H1 (cell line): ENCODE data around the gene MAK. TPM values are rescaled to one million over a fixed set of nuclear protein-coding genes. Genes with fewer than 3 reads are reported as not detected.
A peak's percentile ranks its signal among the peaks of the same experiment; 100 is the strongest.

ENCODE experiments used
- CTCF ChIA-PET: fragments of 300-600 bp; sonication (Branson Sonifier 250); formaldehyde crosslinking; loops from one replicate; lab custom pipeline; 2021; ENCODE audit not compliant: partially characterized antibody; lab: Charles Lee
- POLR2A ChIA-PET: fragments of 300-600 bp; sonication (Branson Sonifier 250); formaldehyde crosslinking; loops from one replicate; lab custom pipeline; 2021; ENCODE audit warnings: inconsistent platforms; ENCODE audit not compliant: partially characterized antibody; lab: Charles Lee
- DNase-seq, 2 experiments: peaks; one replicate each; pipeline versions ENCODE4 v3.0.0 to v3.0.0-alpha.2; 2010 to 2022; ENCODE audit warnings: low spot score in 2 of 2, low read depth in 1 of 2, mixed read lengths in 1 of 2
- FAIRE-seq: peaks from 2 replicates; lab custom pipeline; 2011; peaks lifted over from hg19 to GRCh38; lab: Jason Lieb, UNC
- H2AFZ ChIP-seq: 2 replicates; pipeline ENCODE4 v1.8.1; 2012; ENCODE audit warnings: low read length, inconsistent platforms
- H2AK5ac ChIP-seq: 2 replicates; pipeline ENCODE4 v1.6.1; 2013; ENCODE audit warnings: low read depth, low read length
- H2BK120ac ChIP-seq: replicated peaks from 2 replicates; pipeline ENCODE3; 2013; ENCODE audit warnings: low read depth, low read length, inconsistent platforms
- H2BK12ac ChIP-seq: 2 replicates; pipeline ENCODE4 v1.6.1; 2013; ENCODE audit warnings: low read depth, low read length
- H2BK15ac ChIP-seq: 2 replicates; pipeline ENCODE4 v1.6.1; 2013; ENCODE audit warnings: low read length
- H2BK20ac ChIP-seq: 2 replicates; pipeline ENCODE4 v1.6.1; 2013; ENCODE audit warnings: low read length
- H2BK5ac ChIP-seq: 2 replicates; pipeline ENCODE4 v1.6.1; 2013; ENCODE audit warnings: low read depth, low read length
- H3K14ac ChIP-seq: 2 replicates; pipeline ENCODE4 v1.6.1; 2013; ENCODE audit warnings: inconsistent platforms; ENCODE audit not compliant: insufficient read length
- H3K18ac ChIP-seq: 2 replicates; pipeline ENCODE4 v1.6.1; 2013; ENCODE audit warnings: low read length; ENCODE audit errors: extremely low read depth
- H3K23ac ChIP-seq: 2 replicates; pipeline ENCODE4 v1.6.1; 2013; ENCODE audit warnings: inconsistent platforms; ENCODE audit not compliant: insufficient read length
- H3K23me2 ChIP-seq: 2 replicates; pipeline ENCODE4 v1.6.1; 2013; ENCODE audit warnings: low read depth, low read length
- H3K27ac ChIP-seq: 2 replicates; pipeline ENCODE4 v1.6.1; 2011; ENCODE audit warnings: low read depth, low read length, inconsistent platforms
- H3K27me3 ChIP-seq, 4 experiments: replicated peaks in 1 of 4; 1 replicate in 1 of 4; 2 replicates in 3 of 4; pipeline versions ENCODE4 v1.6.1 to v1.8.1; 2011 to 2013; ENCODE audit warnings: low read length in 3 of 4, mild to moderate bottlenecking in 3 of 4, inconsistent platforms in 2 of 4, mixed read lengths in 2 of 4, moderate library complexity in 1 of 4; ENCODE audit not compliant: control insufficient read depth in 3 of 4, insufficient read depth in 3 of 4; ENCODE audit errors: extremely low read depth in 1 of 4
- H3K36me3 ChIP-seq, 4 experiments: 2 replicates each; pipeline versions ENCODE4 v1.6.1 to v1.8.1; 2011 to 2013; ENCODE audit warnings: mild to moderate bottlenecking in 4 of 4, low read length in 3 of 4, moderate library complexity in 2 of 4, control low read depth in 1 of 4, inconsistent platforms in 1 of 4; ENCODE audit not compliant: insufficient read depth in 4 of 4, control insufficient read depth in 2 of 4
- H3K4ac ChIP-seq: replicated peaks from 2 replicates; pipeline ENCODE3; 2013; ENCODE audit warnings: low read length, low read depth, mixed read lengths, inconsistent platforms; ENCODE audit not compliant: insufficient read length
- H3K4me1 ChIP-seq, 4 experiments: replicated peaks in 1 of 4; 1 replicate in 1 of 4; 2 replicates in 3 of 4; pipeline versions ENCODE4 v1.6.1 to v1.8.1; 2011 to 2013; ENCODE audit warnings: low read length in 3 of 4, inconsistent platforms in 2 of 4, mixed read lengths in 1 of 4; ENCODE audit not compliant: insufficient read depth in 4 of 4, control insufficient read depth in 3 of 4
- H3K4me2 ChIP-seq, 2 experiments: 2 replicates each; pipeline versions ENCODE4 v1.6.1 to v1.8.1; 2011 to 2013; ENCODE audit warnings: low read depth in 2 of 2, low read length in 2 of 2, control low read depth in 1 of 2, inconsistent platforms in 1 of 2, mild to moderate bottlenecking in 1 of 2; ENCODE audit not compliant: insufficient read depth in 1 of 2
- H3K4me3 ChIP-seq, 4 experiments: fragments of 200-600, 300-600 bp in 1 of 4; sonication (generic), shearing (Covaris generic), sonication (Bioruptor Twin) in 1 of 4; 2 replicates each; pipeline versions ENCODE4 v1.5.1 to v1.8.1; 2011 to 2016; ENCODE audit warnings: low read length in 4 of 4, low read depth in 3 of 4, control low read depth in 2 of 4, inconsistent platforms in 2 of 4, mild to moderate bottlenecking in 2 of 4, mixed read lengths in 1 of 4, moderate library complexity in 1 of 4; ENCODE audit not compliant: insufficient read depth in 2 of 4; ENCODE audit errors: extremely low read depth in 1 of 4
- H3K56ac ChIP-seq: replicated peaks from 2 replicates; pipeline ENCODE3; 2013; ENCODE audit warnings: low read depth, mild to moderate bottlenecking, mixed read lengths, low read length, inconsistent platforms; ENCODE audit not compliant: insufficient read length
- H3K79me1 ChIP-seq: 2 replicates; pipeline ENCODE4 v1.6.1; 2013; ENCODE audit warnings: low read depth, low read length, control low read depth
- H3K79me2 ChIP-seq, 2 experiments: 2 replicates each; pipeline versions ENCODE4 v1.6.1 to v1.8.1; 2012 to 2013; ENCODE audit warnings: low read length in 2 of 2, mild to moderate bottlenecking in 2 of 2, inconsistent platforms in 1 of 2; ENCODE audit not compliant: insufficient read depth in 2 of 2, control insufficient read depth in 1 of 2
- H3K9ac ChIP-seq, 4 experiments: replicated peaks in 1 of 4; 1 replicate in 1 of 4; 2 replicates in 3 of 4; pipeline versions ENCODE4 v1.6.1 to v1.8.1; 2011 to 2013; ENCODE audit warnings: low read depth in 3 of 4, low read length in 3 of 4, control low read depth in 2 of 4, mild to moderate bottlenecking in 2 of 4, moderate library complexity in 2 of 4, inconsistent platforms in 1 of 4; ENCODE audit errors: extremely low read depth in 1 of 4
- H3K9me3 ChIP-seq, 2 experiments: 2 replicates each; pipeline versions ENCODE4 v1.6.1 to v1.8.1; 2012 to 2013; ENCODE audit warnings: mild to moderate bottlenecking in 2 of 2, moderate library complexity in 2 of 2, control low read depth in 1 of 2, inconsistent platforms in 1 of 2, low read depth in 1 of 2, low read length in 1 of 2, mixed read lengths in 1 of 2; ENCODE audit not compliant: insufficient read depth in 2 of 2
- H4K20me1 ChIP-seq, 2 experiments: replicated peaks in 1 of 2; 2 replicates each; pipeline versions ENCODE3 to v1.8.1; 2011 to 2013; ENCODE audit warnings: inconsistent platforms in 2 of 2, low read length in 2 of 2, mild to moderate bottlenecking in 1 of 2; ENCODE audit not compliant: insufficient read depth in 2 of 2, control insufficient read depth in 1 of 2
- H4K5ac ChIP-seq: 2 replicates; pipeline ENCODE4 v1.6.1; 2013; ENCODE audit warnings: low read length, low read depth, mixed read lengths, inconsistent platforms; ENCODE audit not compliant: insufficient read length
- H4K8ac ChIP-seq: 2 replicates; pipeline ENCODE4 v1.8.0; 2013; ENCODE audit warnings: mild to moderate bottlenecking, moderate library complexity, low read length, inconsistent platforms; ENCODE audit not compliant: insufficient read depth; ENCODE audit errors: extremely low read depth
- H4K91ac ChIP-seq: replicated peaks from 2 replicates; pipeline ENCODE3; 2013; ENCODE audit warnings: low read length, mixed read lengths, inconsistent platforms; ENCODE audit not compliant: insufficient read length
- MAFK ChIP-seq: IDR thresholded peaks from 2 replicates; pipeline ENCODE4 v1.6.1; 2012; ENCODE audit warnings: low read depth, mild to moderate bottlenecking, improper control_type of control experiment, low read length
- YY1 ChIP-seq: IDR thresholded peaks from 2 replicates; pipeline ENCODE4 v1.6.1; 2011; ENCODE audit warnings: low read depth, mild to moderate bottlenecking, low read length
- WGBS, 2 experiments: shearing (Covaris generic) in 1 of 2; methylation state at CpG; one replicate each; pipeline versions ENCODE4 v1.1.6 to v1.1.7; 2013 to 2015; ENCODE audit warnings: low lambda C conversion rate in 2 of 2, mixed read lengths in 2 of 2, inconsistent platforms in 1 of 2, low coverage in 1 of 2, missing lambda C conversion rate in 1 of 2; ENCODE audit not compliant: insufficient replicate concordance in 2 of 2, insufficient coverage in 1 of 2, insufficient read length in 1 of 2; ENCODE audit errors: extremely low coverage in 1 of 2, missing lambda C conversion rate in 1 of 2; 5-methylcytosine and 5-hydroxymethylcytosine counted together
- polyA plus RNA-seq, 7 experiments: library from polyadenylated mRNA; depleted of rRNA in 3 of 7; stranded (reverse) in 5 of 7; unstranded in 2 of 7; fragments of >200 nt in 5 of 7; fragments of 200-250 nt in 2 of 7; gene quantifications; 1 replicate in 5 of 7; 2 replicates in 1 of 7; 4 replicates in 1 of 7; pipeline versions ENCODE4 v1.2.1 to v1.2.3, GENCODE V29; 2011 to 2013; ENCODE audit warnings: missing spikeins in 2 of 7, mixed read lengths in 2 of 7
- total RNA-seq: library from RNA; stranded (reverse); fragmentation: NEBNext Ultra II Directional; extraction: Animal tissue kit (Norgen Biotek cat#: 25700); gene quantifications from 2 replicates; pipeline ENCODE4 v1.2.1, GENCODE V29; 2021

The MAK gene
- total and polyA plus RNA-seq, 2 of the 8 experiments (the other 6 are each of a cell fraction or from before 2014, with no cell fraction given) = 0.08 to 0.37 TPM

- H3K9ac ChIP-seq = no peak overlapping the region
- H3K4me1 ChIP-seq = no peaks in the 10 kb centered on the region
- CTCF ChIA-PET = interaction anchor here (0.6 to 3.9 kb wide), 15 partner anchors 9 to 422 kb away, joined by 3 to 38 read pairs (median 3); no protein-coding TSS in a partner anchor
- no peak overlapping the region for H4K91ac ChIP-seq
- H3K4me3 ChIP-seq = no peak overlapping the region
- no peak overlapping the region for H3K4me2 ChIP-seq
- no peaks in the 10 kb centered on the region for H3K23me2 ChIP-seq
- no peak for FAIRE-seq
- no peak overlapping the region for H3K4ac ChIP-seq
- H3K79me1 ChIP-seq = no peaks in the 10 kb centered on the region
- no peaks in the 10 kb centered on the region for H3K9me3 ChIP-seq
- no peak overlapping the region for H3K27ac ChIP-seq
- H2AK5ac ChIP-seq = no peak overlapping the region
- H2BK15ac ChIP-seq = no peak overlapping the region
- H2BK12ac ChIP-seq = no peak overlapping the region
- no peak overlapping the region for H3K14ac ChIP-seq
- no peak overlapping the region for H3K56ac ChIP-seq
- no peak overlapping the region for H3K23ac ChIP-seq
- H3K79me2 ChIP-seq = no peaks in the 10 kb centered on the region
- H3K27me3 ChIP-seq = no peaks in the 10 kb centered on the region
- TF ChIP-seq YY1 (no peak), MAFK (peak; percentile 27; the same call in 1 of the 2 replicates)
- no peak overlapping the region for H4K8ac ChIP-seq
- no peak for DNase-seq
- 82% methylated on average over 3 of the region's 3 CpGs; no CpG with 5 or more reads in 1 of the 2 experiments for WGBS, 2 experiments
- no peak overlapping the region for H2BK5ac ChIP-seq
- no peak overlapping the region for H2AFZ ChIP-seq
- H2BK120ac ChIP-seq = no peak overlapping the region
- H2BK20ac ChIP-seq = no peak overlapping the region
- no peaks in the 10 kb centered on the region for H4K20me1 ChIP-seq
- H3K36me3 ChIP-seq = no peaks in the 10 kb centered on the region
- POLR2A ChIA-PET = no interaction called here
- H4K5ac ChIP-seq = no peak overlapping the region
- no peak overlapping the region for H3K18ac ChIP-seq
Measured at GRCh38 chr6:10800810-10801209, 37.5 kb downstream of the MAK start.
